ENCODE results near the gene TMEM81.

GRCh38 chr1:205060746-205061145 is 23.5 kb downstream of the TMEM81 start:
- TF ChIP-seq CTCF (IDR thresholded peaks at IDR 0.05) (no peak), POLR2A (IDR thresholded peaks at IDR 0.05) (no peak), EP300 (IDR thresholded peaks at IDR 0.05) (no peak)

All from sigmoid colon (tissue), 4 donors.